HCT116 (cell line): ENCODE results near the gene ZNF652. TPM values are rescaled to one million over a fixed set of nuclear protein-coding genes. Genes with fewer than 3 reads are reported as not detected.

Source experiments
- ATAC-seq: fragments of 200-7000 bp; cut with Tn5 transposase; 2 replicates; pipeline ENCODE4 v1.9.1; 2020; ENCODE audit warnings: mild to moderate bottlenecking, moderate library complexity
- BruUV-seq: library from RNA; stranded (reverse); fragments of 400-500 nt; replicated peaks from 2 replicates; lab custom pipeline; 2021; lab: Mats Ljungman, UMichigan
- CTCF ChIA-PET: fragments of 300-600 bp; sonication (Branson Sonifier 250); formaldehyde crosslinking; loops from one replicate; lab custom pipeline; 2021; ENCODE audit warnings: antibody characterized with exemption; lab: Charles Lee
- POLR2A ChIA-PET: fragments of 300-600, 350-600 bp; sonication (Branson Sonifier 250); formaldehyde crosslinking; loops from one replicate; lab custom pipeline; 2021; ENCODE audit warnings: antibody characterized with exemption; lab: Charles Lee
- RAD21 ChIA-PET, 2 experiments: fragments of 300-600 bp; sonication (Branson Sonifier 250); formaldehyde crosslinking; loops; one replicate each; lab custom pipeline; 2023; ENCODE audit warnings: low total read pairs in 2 of 2; ENCODE audit not compliant: uncharacterized antibody in 2 of 2, unreplicated experiment in 2 of 2, low non-redundant PET in 1 of 2; lab: Charles Lee
- DNase-seq: peaks from one replicate; pipeline ENCODE4 v3.0.0-alpha.2; 2010; ENCODE audit warnings: low read depth, low spot score
- H2AFZ ChIP-seq: fragments of 200-600 bp; shearing (Covaris generic), sonication (generic); 2 replicates; pipeline ENCODE4 v1.6.1; 2017; ENCODE audit warnings: low read depth, mixed run types, mixed read lengths, antibody characterized with exemption, low read length; ENCODE audit not compliant: poor library complexity, severe bottlenecking
- H3K27ac ChIP-seq: 2 replicates; pipeline ENCODE4 v1.5.1; 2012; ENCODE audit warnings: low read depth, low read length
- H3K27me3 ChIP-seq: fragments of 200-600 bp; sonication (generic); 2 replicates; pipeline ENCODE4 v1.6.1; 2016; ENCODE audit warnings: mixed run types, low read length, mixed read lengths; ENCODE audit not compliant: insufficient read depth
- H3K36me3 ChIP-seq, 2 experiments: fragments of 200-500 bp in 1 of 2; fragments of 200-600 bp in 1 of 2; sonication (Bioruptor generic) in 1 of 2; sonication (generic) in 1 of 2; 2 replicates each; pipeline versions ENCODE4 v1.5.1 to v1.6.1; 2014 to 2016; ENCODE audit warnings: low read length in 2 of 2, inconsistent platforms in 1 of 2, mixed read lengths in 1 of 2, mixed run types in 1 of 2; ENCODE audit not compliant: insufficient read depth in 2 of 2, control insufficient read depth in 1 of 2
- H3K4me1 ChIP-seq, 2 experiments: fragments of 200-600 bp in 1 of 2; sonication (generic) in 1 of 2; 2 replicates each; pipeline versions ENCODE4 v1.5.1 to v1.6.1; 2012 to 2017; ENCODE audit warnings: low read length in 2 of 2, inconsistent platforms in 1 of 2, mild to moderate bottlenecking in 1 of 2, mixed read lengths in 1 of 2, mixed run types in 1 of 2, moderate library complexity in 1 of 2; ENCODE audit not compliant: insufficient read depth in 2 of 2, control insufficient read depth in 1 of 2
- H3K4me2 ChIP-seq: fragments of 200-600 bp; sonication (generic); 2 replicates; pipeline ENCODE4 v1.6.1; 2017; ENCODE audit warnings: mixed run types, low read length, mixed read lengths
- H3K4me3 ChIP-seq, 2 experiments: fragments of 200-600 bp in 1 of 2; sonication (generic) in 1 of 2; replicated peaks in 1 of 2; 2 replicates each; pipeline ENCODE4 v1.5.1; 2011 to 2016; ENCODE audit warnings: low read length in 2 of 2, control low read depth in 1 of 2, low read depth in 1 of 2, mild to moderate bottlenecking in 1 of 2, mixed read lengths in 1 of 2, mixed run types in 1 of 2
- H3K79me2 ChIP-seq: fragments of 200-600 bp; sonication (generic); 2 replicates; pipeline ENCODE4 v1.6.1; 2017; ENCODE audit warnings: mild to moderate bottlenecking, mixed run types, low read length, moderate library complexity, mixed read lengths; ENCODE audit not compliant: insufficient read depth
- H3K9ac ChIP-seq: fragments of 200-600 bp; sonication (generic); 2 replicates; pipeline ENCODE4 v1.6.1; 2016; ENCODE audit warnings: low read length, mixed read lengths
- H3K9me2 ChIP-seq: fragments of 200-600 bp; sonication (generic), shearing (Covaris generic); 2 replicates; pipeline ENCODE4 v1.6.1; 2017; ENCODE audit warnings: mixed run types, mild to moderate bottlenecking, moderate library complexity; ENCODE audit not compliant: insufficient read depth
- H3K9me3 ChIP-seq, 2 experiments: fragments of 200-500 bp in 1 of 2; fragments of 200-600 bp in 1 of 2; sonication (Bioruptor generic) in 1 of 2; sonication (generic) in 1 of 2; 2 replicates each; pipeline ENCODE4 v1.6.1; 2014 to 2017; ENCODE audit warnings: low read length in 2 of 2, mixed read lengths in 2 of 2, inconsistent platforms in 1 of 2, low read depth in 1 of 2, mild to moderate bottlenecking in 1 of 2, mixed run types in 1 of 2, moderate library complexity in 1 of 2; ENCODE audit not compliant: control insufficient read depth in 1 of 2, insufficient read depth in 1 of 2
- H4K20me1 ChIP-seq: fragments of 200-600 bp; sonication (generic), shearing (Covaris generic); 2 replicates; pipeline ENCODE4 v1.6.1; 2017; ENCODE audit warnings: mixed run types, mild to moderate bottlenecking, moderate library complexity; ENCODE audit not compliant: insufficient read depth
- CBX3 ChIP-seq: IDR thresholded peaks from 2 replicates; pipeline ENCODE4 v1.6.1; 2012; ENCODE audit warnings: low read depth
- EGR1 ChIP-seq: IDR thresholded peaks from 2 replicates; pipeline ENCODE4 v1.6.1; 2012; ENCODE audit warnings: low read depth
- EZH2 ChIP-seq: fragments of 200-600 bp; sonication (generic); IDR thresholded peaks from 2 replicates; pipeline ENCODE4 v1.6.1; 2017; ENCODE audit warnings: antibody characterized with exemption, mixed run types
- JUND ChIP-seq: IDR thresholded peaks from 2 replicates; pipeline ENCODE4 v1.6.1; 2012
- POLR2AphosphoS5 ChIP-seq: IDR thresholded peaks from 2 replicates; pipeline ENCODE4 v1.6.1; 2011; ENCODE audit warnings: mild to moderate bottlenecking, low read depth, low read length, moderate library complexity
- SP1 ChIP-seq: IDR thresholded peaks from 2 replicates; pipeline ENCODE4 v1.6.1; 2012; ENCODE audit warnings: low read depth
- TCF7L2 ChIP-seq: IDR thresholded peaks from 2 replicates; pipeline ENCODE4 v1.7.0; 2011; ENCODE audit warnings: borderline replicate concordance, inconsistent platforms; ENCODE audit not compliant: insufficient read depth, insufficient read length; ENCODE audit errors: extremely low read depth
- ZFX ChIP-seq: fragments of 450-650 bp; IDR thresholded peaks from 2 replicates; pipeline ENCODE4 v1.6.1; 2017
- intact Hi-C: fragments of 100-400 bp; cut with micrococcal nuclease; formaldehyde crosslinking; loops from 2 replicates; pipeline ENCODE4 v1.10.0; 2022
- total RNA-seq: library from RNA; stranded (reverse); gene quantifications from one replicate; pipeline ENCODE4 v1.2.1, GENCODE V29; 2021; ENCODE audit not compliant: unreplicated experiment
- TF ChIP-seq, protein P1 (sequence below), 3 experiments: fragments of 200-600 bp in 1 of 3; sonication (generic) in 1 of 3; IDR thresholded peaks in 2 of 3; conservative IDR thresholded peaks in 1 of 3; 2 replicates each; pipeline ENCODE4 v1.5.1; 2012 to 2017; ENCODE audit warnings: low read depth in 2 of 3, low read length in 2 of 3, antibody characterized with exemption in 1 of 3, borderline replicate concordance in 1 of 3, control low read depth in 1 of 3, mild to moderate bottlenecking in 1 of 3, mixed read lengths in 1 of 3, mixed run types in 1 of 3, moderate library complexity in 1 of 3; ENCODE audit not compliant: insufficient read depth in 1 of 3
- TF ChIP-seq, protein P2 (sequence below): IDR thresholded peaks from 2 replicates; pipeline ENCODE4 v1.6.1; 2012
- TF ChIP-seq, protein P3 (sequence below): IDR thresholded peaks from 2 replicates; pipeline ENCODE4 v1.6.1; 2012; ENCODE audit warnings: low read depth

ZNF652 gene
- total RNA-seq, 1 experiment from 2014 or later, result 27.8 TPM

DNA sequence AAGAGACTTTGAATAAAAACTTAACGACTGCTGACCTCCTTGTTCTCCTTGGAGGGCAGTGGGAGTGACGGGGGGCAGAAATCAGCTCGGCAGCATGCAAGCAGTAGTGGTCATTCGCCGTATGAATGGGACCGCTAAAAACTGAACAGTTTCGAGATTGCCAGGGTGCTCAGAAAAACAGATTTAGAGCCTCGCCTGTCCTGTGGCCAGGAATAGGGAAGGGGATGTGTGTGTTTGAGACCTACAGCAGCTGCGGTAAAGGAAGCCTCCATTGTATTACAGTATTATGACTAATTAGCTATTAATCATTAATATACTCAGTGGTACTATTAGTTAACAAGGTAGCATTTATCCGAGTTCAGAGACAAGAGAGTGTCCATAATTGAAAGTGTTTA is 670 bp upstream of the ZNF652 start (continued):
- TF ChIP-seq, protein P1, sequence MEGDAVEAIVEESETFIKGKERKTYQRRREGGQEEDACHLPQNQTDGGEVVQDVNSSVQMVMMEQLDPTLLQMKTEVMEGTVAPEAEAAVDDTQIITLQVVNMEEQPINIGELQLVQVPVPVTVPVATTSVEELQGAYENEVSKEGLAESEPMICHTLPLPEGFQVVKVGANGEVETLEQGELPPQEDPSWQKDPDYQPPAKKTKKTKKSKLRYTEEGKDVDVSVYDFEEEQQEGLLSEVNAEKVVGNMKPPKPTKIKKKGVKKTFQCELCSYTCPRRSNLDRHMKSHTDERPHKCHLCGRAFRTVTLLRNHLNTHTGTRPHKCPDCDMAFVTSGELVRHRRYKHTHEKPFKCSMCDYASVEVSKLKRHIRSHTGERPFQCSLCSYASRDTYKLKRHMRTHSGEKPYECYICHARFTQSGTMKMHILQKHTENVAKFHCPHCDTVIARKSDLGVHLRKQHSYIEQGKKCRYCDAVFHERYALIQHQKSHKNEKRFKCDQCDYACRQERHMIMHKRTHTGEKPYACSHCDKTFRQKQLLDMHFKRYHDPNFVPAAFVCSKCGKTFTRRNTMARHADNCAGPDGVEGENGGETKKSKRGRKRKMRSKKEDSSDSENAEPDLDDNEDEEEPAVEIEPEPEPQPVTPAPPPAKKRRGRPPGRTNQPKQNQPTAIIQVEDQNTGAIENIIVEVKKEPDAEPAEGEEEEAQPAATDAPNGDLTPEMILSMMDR (IDR thresholded peaks at IDR 0.05 in 2 of 3, conservative IDR thresholded peaks at IDR 0.05 in 1 of 3; ENCODE audit: borderline replicate concordance in 1 of 3, insufficient read depth in 1 of 3, low read depth in 2 of 3, low read length in 2 of 3), result no peak
- no peak for TF ChIP-seq JUND
- no peak for TF ChIP-seq POLR2AphosphoS5
- TF ChIP-seq EZH2, result no peak
- TF ChIP-seq TCF7L2, result no peak

DNA sequence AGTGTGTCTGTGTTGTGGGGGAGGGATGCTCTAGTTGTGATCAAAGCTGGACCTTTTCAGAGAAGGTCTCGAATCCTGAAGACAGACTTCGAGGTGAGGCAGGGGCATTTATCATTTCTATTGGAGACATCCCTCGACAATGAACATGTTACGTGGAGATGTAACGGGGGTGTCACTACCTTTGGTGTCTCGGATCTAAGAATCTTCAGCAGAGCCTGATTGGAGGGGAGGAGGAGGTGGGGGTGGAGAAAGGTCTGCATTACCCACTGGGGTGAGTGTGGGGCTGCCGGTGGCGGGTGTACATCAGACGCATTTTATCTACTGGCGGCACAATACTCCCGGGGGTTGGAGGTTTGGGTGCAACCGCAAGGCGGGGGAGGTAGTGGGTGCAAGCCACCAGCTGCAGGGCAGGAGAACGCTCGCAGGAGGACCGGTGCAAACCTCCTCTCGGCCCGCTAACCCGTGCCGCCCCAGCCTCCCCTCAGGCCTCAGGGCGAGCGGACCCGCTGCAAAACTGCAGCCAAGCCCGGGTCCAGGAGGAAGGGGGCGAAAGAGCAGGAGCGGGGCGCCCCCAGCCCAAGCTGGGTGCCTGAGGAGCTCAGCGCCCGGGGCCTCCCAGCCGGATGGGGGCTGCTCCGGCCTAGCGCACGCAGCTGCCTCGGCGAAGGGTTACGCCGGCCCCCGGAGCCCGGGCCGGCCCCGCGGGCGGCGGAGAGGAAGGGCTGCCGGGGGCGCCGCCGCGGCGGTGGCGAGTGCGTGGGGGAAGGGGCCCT is 735 bp downstream of the ZNF652 start:
- H3K79me2 ChIP-seq, result peaks cover 50% of the 10 kb centered on the region
- H3K36me3 ChIP-seq, result no peaks in the 10 kb centered on the region
- H4K20me1 ChIP-seq, result peaks cover 6% of the 10 kb centered on the region; the same call in 1 of the 2 replicates
- peaks cover 18 to 24% of the 10 kb centered on the region in 2 experiments for H3K4me1 ChIP-seq
- intact Hi-C loops, result loop anchor here (2.0 kb wide), 1 partner anchor 47 kb away; no protein-coding TSS in a partner anchor
- BruUV-seq, result no TSS peak
- H3K9ac ChIP-seq, result peak overlapping the region; percentile 84
- no peaks in the 10 kb centered on the region for H3K27me3 ChIP-seq
- peak overlapping the region; percentile 81 to 86 for H3K4me3 ChIP-seq
- POLR2A ChIA-PET, result no interaction called here
- RAD21 ChIA-PET, result no interaction called here
- H3K9me2 ChIP-seq, result no peaks in the 10 kb centered on the region
- peak overlapping the region; percentile 92 for H3K27ac ChIP-seq
- H3K9me3 ChIP-seq, result no peaks in the 10 kb centered on the region
- ATAC-seq (peak; percentile 35), DNase-seq (no peak)
- CTCF ChIA-PET, result interaction anchor here (1.0 kb wide), 1 partner anchor 196 kb away, joined by 4 read pairs; no protein-coding TSS in a partner anchor
- TF ChIP-seq SP1 (0 out of 2 replicates have a peak, but pooled peaks have one; percentile 13), EGR1 (peak; percentile 42; the same call in 1 of the 2 replicates), POLR2AphosphoS5 (no peak), ZFX (peak; percentile 100), CBX3 (no peak), TCF7L2 (peak; percentile 42)
- TF ChIP-seq, protein P2, sequence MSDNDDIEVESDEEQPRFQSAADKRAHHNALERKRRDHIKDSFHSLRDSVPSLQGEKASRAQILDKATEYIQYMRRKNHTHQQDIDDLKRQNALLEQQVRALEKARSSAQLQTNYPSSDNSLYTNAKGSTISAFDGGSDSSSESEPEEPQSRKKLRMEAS, result no peak
- TF ChIP-seq, protein P3, sequence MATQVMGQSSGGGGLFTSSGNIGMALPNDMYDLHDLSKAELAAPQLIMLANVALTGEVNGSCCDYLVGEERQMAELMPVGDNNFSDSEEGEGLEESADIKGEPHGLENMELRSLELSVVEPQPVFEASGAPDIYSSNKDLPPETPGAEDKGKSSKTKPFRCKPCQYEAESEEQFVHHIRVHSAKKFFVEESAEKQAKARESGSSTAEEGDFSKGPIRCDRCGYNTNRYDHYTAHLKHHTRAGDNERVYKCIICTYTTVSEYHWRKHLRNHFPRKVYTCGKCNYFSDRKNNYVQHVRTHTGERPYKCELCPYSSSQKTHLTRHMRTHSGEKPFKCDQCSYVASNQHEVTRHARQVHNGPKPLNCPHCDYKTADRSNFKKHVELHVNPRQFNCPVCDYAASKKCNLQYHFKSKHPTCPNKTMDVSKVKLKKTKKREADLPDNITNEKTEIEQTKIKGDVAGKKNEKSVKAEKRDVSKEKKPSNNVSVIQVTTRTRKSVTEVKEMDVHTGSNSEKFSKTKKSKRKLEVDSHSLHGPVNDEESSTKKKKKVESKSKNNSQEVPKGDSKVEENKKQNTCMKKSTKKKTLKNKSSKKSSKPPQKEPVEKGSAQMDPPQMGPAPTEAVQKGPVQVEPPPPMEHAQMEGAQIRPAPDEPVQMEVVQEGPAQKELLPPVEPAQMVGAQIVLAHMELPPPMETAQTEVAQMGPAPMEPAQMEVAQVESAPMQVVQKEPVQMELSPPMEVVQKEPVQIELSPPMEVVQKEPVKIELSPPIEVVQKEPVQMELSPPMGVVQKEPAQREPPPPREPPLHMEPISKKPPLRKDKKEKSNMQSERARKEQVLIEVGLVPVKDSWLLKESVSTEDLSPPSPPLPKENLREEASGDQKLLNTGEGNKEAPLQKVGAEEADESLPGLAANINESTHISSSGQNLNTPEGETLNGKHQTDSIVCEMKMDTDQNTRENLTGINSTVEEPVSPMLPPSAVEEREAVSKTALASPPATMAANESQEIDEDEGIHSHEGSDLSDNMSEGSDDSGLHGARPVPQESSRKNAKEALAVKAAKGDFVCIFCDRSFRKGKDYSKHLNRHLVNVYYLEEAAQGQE, result no peak
- H3K4me2 ChIP-seq, result peak overlapping the region; percentile 86
- no peak overlapping the region for H2AFZ ChIP-seq
